HG02610 (cell line): ENCODE measurements around the gene PAPSS2.
"Not testable (repeated sequence)": the region's sequence is repeated elsewhere in the genome, so short reads cannot be mapped to it uniquely, and the experiment has no call there.

Source experiments
- ATAC-seq: cut with Tn5 transposase; IDR thresholded peaks from one replicate; pipeline ENCODE4 v1.9.1; 2021; ENCODE audit warnings: mild to moderate bottlenecking, moderate library complexity; ENCODE audit not compliant: unreplicated experiment

The PAPSS2 gene

GRCh38 chr10:87659571-87660483 is at the start of gene PAPSS2:
TSS of gene PAPSS2 (plus strand) at chr10:87659878. CDS start at chr10:87659982, 104 bp downstream.
- peak; percentile 56 for ATAC-seq

GRCh38 chr10:87611341-87611740 is 48.3 kb upstream of the PAPSS2 start:
- not testable (repeated sequence) for ATAC-seq

- ATAC-seq = no peak
These were observed 47.6 kb upstream of the PAPSS2 start for GRCh38 chr10:87612115-87612514.

GRCh38 chr10:87613751-87614150 is 45.9 kb upstream of the PAPSS2 start:
- ATAC-seq = no peak

- no peak for ATAC-seq
These were observed 43.8 kb upstream of the PAPSS2 start for GRCh38 chr10:87615856-87616255.

GRCh38 chr10:87617503-87617902 is 42.2 kb upstream of the PAPSS2 start:
- ATAC-seq = no peak

- ATAC-seq = no peak
These were observed 40.9 kb upstream of the PAPSS2 start for GRCh38 chr10:87618566-87619423.

- no peak for ATAC-seq
These were observed 40.0 kb upstream of the PAPSS2 start for GRCh38 chr10:87619705-87620104.

- ATAC-seq = not testable (repeated sequence)
These were observed 38.2 kb upstream of the PAPSS2 start for GRCh38 chr10:87621440-87621839.

GRCh38 chr10:87622314-87623004 is 37.2 kb upstream of the PAPSS2 start:
- ATAC-seq = peak; percentile 70

GRCh38 chr10:87623191-87623590 is 36.5 kb upstream of the PAPSS2 start:
- ATAC-seq = no peak

- no peak for ATAC-seq
These were observed 34.0 kb upstream of the PAPSS2 start for GRCh38 chr10:87625661-87626060.

GRCh38 chr10:87626422-87626892 is 33.2 kb upstream of the PAPSS2 start:
- ATAC-seq = no peak

GRCh38 chr10:87630171-87630570 is 29.5 kb upstream of the PAPSS2 start:
- no peak for ATAC-seq

- ATAC-seq = no peak
These were observed 27.2 kb upstream of the PAPSS2 start for GRCh38 chr10:87632454-87632853.

- ATAC-seq = no peak
These were observed 25.4 kb upstream of the PAPSS2 start for GRCh38 chr10:87634311-87634710.

GRCh38 chr10:87635498-87636312 is 24.0 kb upstream of the PAPSS2 start:
- peak; percentile 93 for ATAC-seq

- no peak for ATAC-seq
These were observed 23.3 kb upstream of the PAPSS2 start for GRCh38 chr10:87636313-87636915.

GRCh38 chr10:87639493-87639892 is 20.2 kb upstream of the PAPSS2 start:
- ATAC-seq = no peak

- ATAC-seq = no peak
These were observed 19.6 kb upstream of the PAPSS2 start for GRCh38 chr10:87640043-87640442.
